IMR-90 (cell line): ENCODE results near the gene SLAMF1. TPM values are rescaled to one million over a fixed set of nuclear protein-coding genes. Genes with fewer than 3 reads are reported as not detected.

Experiments used
- ATAC-seq: fragments of 200-7000 bp; cut with Tn5 transposase; 2 replicates; pipeline ENCODE4 v1.9.1; 2020; ENCODE audit warnings: low read depth, mild to moderate bottlenecking, moderate library complexity
- BruUV-seq: library from RNA; stranded (reverse); fragments of 400-500 nt; replicated peaks from 2 replicates; lab custom pipeline; 2021; lab: Mats Ljungman, UMichigan
- CTCF ChIA-PET: fragments of 300-600 bp; formaldehyde crosslinking; extraction: SDS; loops from one replicate; lab custom pipeline; 2021; ENCODE audit warnings: antibody characterized with exemption; lab: Yijun Ruan, JAX
- POLR2A ChIA-PET: fragments of 300-600 bp; sonication (Branson Sonifier 250); formaldehyde crosslinking; loops from one replicate; lab custom pipeline; 2022; ENCODE audit warnings: antibody characterized with exemption; ENCODE audit not compliant: unreplicated experiment; lab: Charles Lee
- DNase-seq: peaks from one replicate; pipeline ENCODE4 v3.0.0; 2013
- H2AFZ ChIP-seq: replicated peaks from 2 replicates; pipeline ENCODE3; 2013; ENCODE audit warnings: low read length, mild to moderate bottlenecking; ENCODE audit not compliant: poor library complexity
- H2AK5ac ChIP-seq: 2 replicates; pipeline ENCODE4 v1.6.1; 2013; ENCODE audit warnings: low read depth, low read length, inconsistent platforms
- H2AK9ac ChIP-seq: replicated peaks from 2 replicates; pipeline ENCODE3; 2013; ENCODE audit warnings: mild to moderate bottlenecking, low read depth, low read length, moderate library complexity; ENCODE audit not compliant: poor library complexity
- H2BK120ac ChIP-seq: 2 replicates; pipeline ENCODE4 v1.6.1; 2013; ENCODE audit warnings: low read depth, low read length, inconsistent platforms
- H2BK15ac ChIP-seq: 3 replicates; pipeline ENCODE4 v1.6.1; 2013; ENCODE audit warnings: low read depth, low read length, inconsistent platforms
- H2BK20ac ChIP-seq: 2 replicates; pipeline ENCODE4 v1.6.1; 2013; ENCODE audit warnings: low read depth, mild to moderate bottlenecking, inconsistent platforms, low read length, moderate library complexity
- H2BK5ac ChIP-seq: 2 replicates; pipeline ENCODE4 v1.6.1; 2013; ENCODE audit warnings: mild to moderate bottlenecking, low read depth, low read length, inconsistent platforms; ENCODE audit not compliant: poor library complexity, severe bottlenecking
- H3K14ac ChIP-seq: replicated peaks from 2 replicates; pipeline ENCODE4 v1.6.1; 2013; ENCODE audit warnings: low read depth, low read length, inconsistent platforms
- H3K18ac ChIP-seq: 2 replicates; pipeline ENCODE4 v1.6.1; 2013; ENCODE audit warnings: low read depth, low read length, control low read depth
- H3K23ac ChIP-seq: 2 replicates; pipeline ENCODE4 v1.6.1; 2013; ENCODE audit warnings: low read depth, low read length, inconsistent platforms
- H3K27ac ChIP-seq: 2 replicates; pipeline ENCODE4 v1.5.1; 2013; ENCODE audit warnings: mild to moderate bottlenecking, control low read depth, low read length; ENCODE audit not compliant: insufficient read depth
- H3K27me3 ChIP-seq: 2 replicates; pipeline ENCODE4 v1.6.1; 2013; ENCODE audit warnings: low read length; ENCODE audit not compliant: control insufficient read depth, insufficient read depth
- H3K36me3 ChIP-seq: 2 replicates; pipeline ENCODE4 v1.6.1; 2013; ENCODE audit warnings: low read length, mixed read lengths; ENCODE audit not compliant: control insufficient read depth, insufficient read depth
- H3K4ac ChIP-seq: 2 replicates; pipeline ENCODE4 v1.6.1; 2013; ENCODE audit warnings: low read depth, low read length, inconsistent platforms
- H3K4me1 ChIP-seq: 2 replicates; pipeline ENCODE4 v1.6.1; 2013; ENCODE audit warnings: low read length, mixed read lengths; ENCODE audit not compliant: control insufficient read depth, insufficient read depth
- H3K4me2 ChIP-seq: 2 replicates; pipeline ENCODE4 v1.6.1; 2013; ENCODE audit warnings: low read depth, mild to moderate bottlenecking, control low read depth, low read length, moderate library complexity
- H3K4me3 ChIP-seq: 2 replicates; pipeline ENCODE4 v1.5.1; 2013; ENCODE audit warnings: low read depth, mild to moderate bottlenecking, control low read depth, low read length, moderate library complexity; ENCODE audit not compliant: insufficient read depth
- H3K56ac ChIP-seq: 2 replicates; pipeline ENCODE4 v1.6.1; 2013; ENCODE audit warnings: low read length, inconsistent platforms; ENCODE audit not compliant: insufficient read depth; ENCODE audit errors: extremely low read depth
- H3K79me1 ChIP-seq, 2 experiments: 2 replicates each; pipeline ENCODE4 v1.6.1; 2013; ENCODE audit warnings: low read length in 2 of 2, inconsistent platforms in 1 of 2, low read depth in 1 of 2
- H3K9ac ChIP-seq: 2 replicates; pipeline ENCODE4 v1.6.1; 2013; ENCODE audit warnings: low read depth, low read length, control low read depth
- H3K9me1 ChIP-seq: 2 replicates; pipeline ENCODE4 v1.6.1; 2013; ENCODE audit warnings: low read length, inconsistent platforms; ENCODE audit not compliant: insufficient read depth
- H3K9me3 ChIP-seq: 2 replicates; pipeline ENCODE4 v1.6.1; 2013; ENCODE audit warnings: low read length; ENCODE audit not compliant: control insufficient read depth, insufficient read depth
- H4K20me1 ChIP-seq: 2 replicates; pipeline ENCODE4 v1.6.1; 2013; ENCODE audit warnings: low read length, inconsistent platforms; ENCODE audit not compliant: insufficient read depth
- H4K5ac ChIP-seq: 2 replicates; pipeline ENCODE4 v1.6.1; 2013; ENCODE audit warnings: mild to moderate bottlenecking, low read depth, low read length, control low read depth
- H4K8ac ChIP-seq, 2 experiments: 2 replicates each; pipeline ENCODE4 v1.6.1; 2013; ENCODE audit warnings: low read depth in 2 of 2, low read length in 2 of 2, control low read depth in 1 of 2, inconsistent platforms in 1 of 2
- H4K91ac ChIP-seq: 2 replicates; pipeline ENCODE4 v1.6.1; 2013; ENCODE audit warnings: low read depth, low read length, inconsistent platforms; ENCODE audit not compliant: insufficient read depth
- FOS ChIP-seq: fragments of 150-350 bp; IDR thresholded peaks from 2 replicates; pipeline ENCODE4 v1.6.1; 2016; ENCODE audit warnings: low read depth, low read length
- WGBS, 2 experiments: methylation state at CpG; one replicate each; pipeline versions ENCODE4 v1.1.5 to v1.1.7; 2013; ENCODE audit warnings: missing lambda C conversion rate in 2 of 2; ENCODE audit not compliant: insufficient read length in 1 of 2; ENCODE audit errors: extremely low coverage in 2 of 2; 5-methylcytosine and 5-hydroxymethylcytosine counted together
- dilution Hi-C: fragments of 300-500 bp; cut with HindIII; formaldehyde crosslinking; loops from one replicate; pipeline ENCODE4 v1.14.3; 2018; ENCODE audit warnings: low sequenced_read_pairs; ENCODE audit not compliant: unreplicated experiment
- in situ Hi-C: fragments of 300-500 bp; cut with MboI; formaldehyde crosslinking; loops from 3 replicates; pipeline ENCODE4 v1.14.3; 2019; ENCODE audit warnings: low sequenced_read_pairs, inconsistent platforms, mixed read lengths
- intact Hi-C: fragments of 100-400 bp; cut with micrococcal nuclease; formaldehyde crosslinking; loops from 2 replicates; pipeline ENCODE4 v1.10.0; 2022
- polyA plus RNA-seq, 3 experiments: library from polyadenylated mRNA; depleted of rRNA; stranded (reverse); fragments of >200 nt; gene quantifications; 2 replicates each; pipeline ENCODE4 v1.2.3, GENCODE V29; 2012; ENCODE audit warnings: low replicate concordance in 1 of 3
- total RNA-seq: library from RNA; depleted of rRNA; stranded (reverse); fragments of >200 nt; gene quantifications from 2 replicates; pipeline ENCODE4 v1.2.3, GENCODE V29; 2012

The SLAMF1 gene
- total and polyA plus RNA-seq, 2 of the 4 experiments (the other 2 are of a cell fraction), result not detected

- TF ChIP-seq FOS, result no peak
- 10% methylated on average over 3 of the region's 3 CpGs; no CpG with 5 or more reads in 1 of the 2 experiments for WGBS, 2 experiments
- no peak overlapping the region for H2BK15ac ChIP-seq
- H2AFZ ChIP-seq, result no peak overlapping the region
- no peak for DNase-seq
- H3K18ac ChIP-seq, result no peak overlapping the region
- H3K4me1 ChIP-seq, result no peaks in the 10 kb centered on the region
- dilution Hi-C loops (no loop called here), in situ Hi-C loops (no loop called here), intact Hi-C loops (no loop called here)
- H3K9ac ChIP-seq, result no peak overlapping the region
- BruUV-seq, result no TSS peak
- no peak overlapping the region for H3K23ac ChIP-seq
- no peak overlapping the region for H3K56ac ChIP-seq
- POLR2A ChIA-PET, result no interaction called here
- no peak overlapping the region for H2BK20ac ChIP-seq
- H3K27me3 ChIP-seq, result no peaks in the 10 kb centered on the region
- H3K4me3 ChIP-seq, result no peak overlapping the region
- no peak for ATAC-seq
- no peak overlapping the region for H3K4me2 ChIP-seq
- no peak overlapping the region for H4K8ac ChIP-seq
- H4K91ac ChIP-seq, result no peak overlapping the region
- no peak overlapping the region for H2AK9ac ChIP-seq
- CTCF ChIA-PET, result no interaction called here
- no peak overlapping the region for H3K14ac ChIP-seq
- no peaks in the 10 kb centered on the region for H3K79me1 ChIP-seq
- H3K27ac ChIP-seq, result no peak overlapping the region
- no peaks in the 10 kb centered on the region for H3K36me3 ChIP-seq
- no peak overlapping the region for H2BK5ac ChIP-seq
- H4K20me1 ChIP-seq, result no peaks in the 10 kb centered on the region
- no peak overlapping the region for H4K5ac ChIP-seq
- no peaks in the 10 kb centered on the region for H3K9me1 ChIP-seq
- no peak overlapping the region for H2AK5ac ChIP-seq
- H2BK120ac ChIP-seq, result no peak overlapping the region
- H3K4ac ChIP-seq, result no peak overlapping the region
- H3K9me3 ChIP-seq, result no peaks in the 10 kb centered on the region
These were observed 7.2 kb downstream of the SLAMF1 start for GRCh38 chr1:160639652-160640051.
